HEK293 (cell line): ENCODE data around the gene ACSS2.

Experiments used
- CTCF ChIP-seq: fragments of 450-650 bp; formaldehyde crosslinking; IDR thresholded peaks from 2 replicates; pipeline ENCODE4 v1.5.1; 2016; ENCODE audit warnings: missing biosample characterization, missing genetic modification characterization
- PBX3 ChIP-seq: sonication (generic); formaldehyde crosslinking; IDR thresholded peaks from 2 replicates; pipeline ENCODE4 v1.8.1; 2022; ENCODE audit warnings: mild to moderate bottlenecking, moderate library complexity, missing genetic modification reagents
- TCF7L2 ChIP-seq: IDR thresholded peaks from 2 replicates; pipeline ENCODE4 v1.6.1; 2011; ENCODE audit warnings: low read depth, mild to moderate bottlenecking, inconsistent platforms, low read length, moderate library complexity, borderline replicate concordance
- TSHZ1 ChIP-seq: fragments of 450-650 bp; formaldehyde crosslinking; IDR thresholded peaks from 2 replicates; pipeline ENCODE4 v1.5.1; 2016; ENCODE audit warnings: missing biosample characterization, missing genetic modification characterization, borderline replicate concordance
- ZBTB7A ChIP-seq: fragments of 450-650 bp; formaldehyde crosslinking; IDR thresholded peaks from 2 replicates; pipeline ENCODE4 v1.5.1; 2016; ENCODE audit warnings: low read depth, missing biosample characterization, missing genetic modification characterization
- ZNF274 ChIP-seq, 2 experiments: fragments of 200-500 bp in 1 of 2; fragments of 450-650 bp in 1 of 2; sonication (Bioruptor generic) in 1 of 2; formaldehyde crosslinking in 1 of 2; IDR thresholded peaks; 2 replicates each; pipeline versions ENCODE4 v1.5.1 to v1.6.1; 2014 to 2016; ENCODE audit warnings: borderline replicate concordance in 1 of 2, inconsistent platforms in 1 of 2, low read length in 1 of 2, missing biosample characterization in 1 of 2, missing genetic modification characterization in 1 of 2
- ZNF488 ChIP-seq: fragments of 450-650 bp; formaldehyde crosslinking; IDR thresholded peaks from 2 replicates; pipeline ENCODE4 v1.5.1; 2016; ENCODE audit warnings: missing biosample characterization, missing genetic modification characterization
- ZNF701 ChIP-seq: fragments of 450-650 bp; formaldehyde crosslinking; IDR thresholded peaks from 2 replicates; pipeline ENCODE4 v1.5.1; 2016; ENCODE audit warnings: missing biosample characterization, missing genetic modification characterization
- ZNF747 ChIP-seq: fragments of 450-650 bp; formaldehyde crosslinking; IDR thresholded peaks from 2 replicates; pipeline ENCODE4 v1.5.1; 2016; ENCODE audit warnings: missing biosample characterization, missing genetic modification characterization
- ZNF76 ChIP-seq: fragments of 450-650 bp; formaldehyde crosslinking; IDR thresholded peaks from 2 replicates; pipeline ENCODE4; 2016; ENCODE audit warnings: low read depth, missing biosample characterization, missing genetic modification characterization, borderline replicate concordance
- TF ChIP-seq, protein P1 (sequence below): fragments of 450-650 bp; formaldehyde crosslinking; IDR thresholded peaks from 2 replicates; pipeline ENCODE4 v1.5.1; 2017; ENCODE audit warnings: missing biosample characterization, missing genetic modification characterization

GRCh38 chr20:34945315-34946077, 69.1 kb downstream of the ACSS2 start:
- TF ChIP-seq CTCF (no peak), ZNF76 (tag by site-specific recombination) (no peak), ZNF747 (tag by site-specific recombination) (no peak), ZBTB7A (tag by site-specific recombination) (no peak), TCF7L2 (no peak), ZNF274 (IDR thresholded peaks at IDR 0.05; ENCODE audit: low read length) (no peak), ZNF274 (tag by site-specific recombination; IDR thresholded peaks at IDR 0.05; ENCODE audit: borderline replicate concordance) (no peak), ZNF488 (tag by site-specific recombination) (no peak), TSHZ1 (tag by site-specific recombination) (no peak), ZNF701 (no peak), PBX3 (CRISPR knock-in tag) (no peak)
- TF ChIP-seq, protein P1, sequence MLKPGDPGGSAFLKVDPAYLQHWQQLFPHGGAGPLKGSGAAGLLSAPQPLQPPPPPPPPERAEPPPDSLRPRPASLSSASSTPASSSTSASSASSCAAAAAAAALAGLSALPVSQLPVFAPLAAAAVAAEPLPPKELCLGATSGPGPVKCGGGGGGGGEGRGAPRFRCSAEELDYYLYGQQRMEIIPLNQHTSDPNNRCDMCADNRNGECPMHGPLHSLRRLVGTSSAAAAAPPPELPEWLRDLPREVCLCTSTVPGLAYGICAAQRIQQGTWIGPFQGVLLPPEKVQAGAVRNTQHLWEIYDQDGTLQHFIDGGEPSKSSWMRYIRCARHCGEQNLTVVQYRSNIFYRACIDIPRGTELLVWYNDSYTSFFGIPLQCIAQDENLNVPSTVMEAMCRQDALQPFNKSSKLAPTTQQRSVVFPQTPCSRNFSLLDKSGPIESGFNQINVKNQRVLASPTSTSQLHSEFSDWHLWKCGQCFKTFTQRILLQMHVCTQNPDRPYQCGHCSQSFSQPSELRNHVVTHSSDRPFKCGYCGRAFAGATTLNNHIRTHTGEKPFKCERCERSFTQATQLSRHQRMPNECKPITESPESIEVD, result no peak
